NCI-H510A (cell line): Measurements from ENCODE around the gene ZNF273.
"Not testable (repeated sequence)": the region's sequence is repeated elsewhere in the genome, so short reads cannot be mapped to it uniquely, and the experiment has no call there.

Experiments used
- DNase-seq: peaks from one replicate; lab custom pipeline; 2025; lab: John Stamatoyannopoulos, UW

Gene ZNF273

GRCh38 chr7:64888901-64889685 lies 14.0 kb upstream of the ZNF273 start:
- DNase-seq = no peak

GRCh38 chr7:64889686-64890162 lies 13.3 kb upstream of the ZNF273 start:
- DNase-seq = no peak

DNA sequence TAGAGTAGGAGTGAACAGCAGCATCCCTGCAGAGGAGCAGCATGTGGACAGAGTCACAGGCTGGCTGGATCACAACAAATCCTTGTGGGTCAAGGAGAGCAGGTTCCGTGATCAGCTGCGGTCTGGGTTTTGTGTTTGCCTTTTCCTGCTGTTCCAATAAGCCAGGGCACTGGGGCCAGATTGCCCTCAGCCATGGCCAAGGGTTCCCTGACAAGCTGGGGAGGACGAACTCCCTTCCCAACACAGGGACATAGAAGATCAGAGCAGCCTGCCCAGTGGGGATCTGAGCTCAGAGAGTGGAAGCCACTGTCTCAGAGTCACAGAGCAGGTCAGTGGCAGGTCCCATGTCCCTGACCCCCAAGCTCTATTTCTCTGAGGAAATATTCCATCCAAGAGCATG lies 12.8 kb upstream of the ZNF273 start:
- DNase-seq = not testable (repeated sequence)

DNA sequence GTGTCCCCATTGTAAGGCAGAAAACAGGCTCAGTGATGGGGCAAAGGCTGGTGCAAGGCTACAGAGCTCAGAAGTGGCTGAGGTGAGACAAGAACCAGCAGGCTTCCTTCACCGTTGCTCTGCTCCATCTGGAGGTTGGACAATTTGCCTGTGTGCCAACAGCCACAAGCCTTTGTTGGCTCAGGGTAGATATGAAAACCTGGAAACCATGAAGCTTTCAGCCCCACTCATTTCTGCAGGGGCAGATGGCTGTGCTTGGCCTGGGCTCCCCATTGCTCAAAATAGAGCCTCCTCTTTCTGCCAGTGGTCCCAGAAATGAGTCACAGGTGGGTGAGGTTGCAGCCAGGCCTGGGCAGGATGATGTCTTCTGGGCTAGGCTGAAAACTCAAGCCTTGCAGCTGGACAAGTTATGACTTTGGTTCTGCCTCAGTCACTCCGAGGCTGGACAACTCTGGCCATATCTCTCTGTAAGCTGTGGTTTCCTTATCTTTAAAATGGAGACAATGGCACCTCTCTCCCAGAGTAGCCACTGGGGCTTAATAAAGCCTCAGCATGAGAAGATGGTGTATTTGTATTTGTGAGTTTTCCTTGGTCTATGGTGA lies 12.2 kb upstream of the ZNF273 start:
- DNase-seq = no peak

GRCh38 chr7:64891363-64892081 lies 11.6 kb upstream of the ZNF273 start:
- not testable (repeated sequence) for DNase-seq

DNA sequence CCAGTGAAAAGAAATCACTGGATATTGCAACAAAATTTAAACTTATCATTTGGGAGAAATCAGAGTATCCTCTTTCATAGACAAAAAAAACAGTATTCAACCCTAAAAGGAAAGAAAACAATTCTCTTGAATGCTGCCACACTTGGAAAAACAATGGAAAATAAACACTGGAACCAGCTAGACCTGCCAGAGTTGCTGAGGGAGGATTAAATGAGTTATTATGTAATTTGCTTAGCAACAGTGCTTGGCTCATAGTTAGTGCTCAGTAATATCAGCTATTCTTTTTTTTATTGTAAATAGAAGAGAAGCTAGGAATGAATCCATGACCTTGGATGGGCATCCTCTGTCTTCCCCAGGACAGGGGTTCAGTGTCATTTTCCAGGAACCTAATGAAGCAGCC lies 11.0 kb upstream of the ZNF273 start:
- no peak for DNase-seq

DNA sequence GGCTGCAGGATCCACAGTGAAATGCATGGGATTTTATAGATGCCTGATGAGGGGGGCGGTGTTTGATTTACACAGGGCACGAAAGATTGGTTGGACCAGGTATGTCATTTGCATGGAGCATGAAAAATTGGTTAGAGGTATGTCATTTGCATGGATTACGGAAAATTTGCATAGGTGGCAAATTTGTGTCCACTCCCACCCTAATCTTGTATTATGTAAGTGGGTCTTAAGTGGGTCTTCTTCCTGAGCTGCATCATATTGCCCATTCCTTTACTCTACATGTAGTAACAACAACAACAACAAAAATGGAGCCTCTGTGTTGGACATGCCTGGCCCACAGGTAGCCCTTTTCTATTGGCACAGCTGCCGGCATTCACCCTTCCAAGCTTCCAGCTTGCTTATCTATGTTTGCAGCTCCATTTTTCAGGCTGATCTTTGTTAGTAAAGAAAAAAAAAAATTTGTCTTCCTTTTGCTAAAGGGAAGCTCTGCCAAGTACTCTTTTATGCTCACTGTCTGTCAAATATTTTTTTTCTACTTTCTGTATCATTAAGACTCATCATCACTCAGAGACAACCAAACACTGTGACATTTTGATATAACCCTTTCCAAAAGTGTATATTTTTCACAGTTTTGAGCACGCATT lies 10.3 kb upstream of the ZNF273 start:
- DNase-seq = no peak

DNA sequence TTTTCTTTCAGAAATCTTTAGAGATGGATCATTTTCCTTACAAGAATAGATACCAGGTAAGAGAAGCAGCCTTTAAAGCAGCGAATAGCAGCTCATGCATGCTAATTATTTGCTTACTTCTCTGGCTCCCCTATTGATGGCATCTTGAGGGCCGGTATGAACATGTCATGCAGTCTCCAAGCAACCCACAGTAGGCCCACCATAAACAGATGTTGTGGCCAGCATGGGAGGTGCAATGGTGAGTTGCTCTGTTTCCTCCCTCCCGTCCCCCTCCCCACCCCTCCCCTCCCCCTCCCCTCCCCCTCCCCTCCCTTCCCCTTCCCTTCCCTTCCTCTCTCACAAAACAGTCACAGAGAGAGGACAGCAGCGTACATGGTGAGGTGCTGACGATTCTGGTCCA lies 9.7 kb upstream of the ZNF273 start:
- no peak for DNase-seq

DNA sequence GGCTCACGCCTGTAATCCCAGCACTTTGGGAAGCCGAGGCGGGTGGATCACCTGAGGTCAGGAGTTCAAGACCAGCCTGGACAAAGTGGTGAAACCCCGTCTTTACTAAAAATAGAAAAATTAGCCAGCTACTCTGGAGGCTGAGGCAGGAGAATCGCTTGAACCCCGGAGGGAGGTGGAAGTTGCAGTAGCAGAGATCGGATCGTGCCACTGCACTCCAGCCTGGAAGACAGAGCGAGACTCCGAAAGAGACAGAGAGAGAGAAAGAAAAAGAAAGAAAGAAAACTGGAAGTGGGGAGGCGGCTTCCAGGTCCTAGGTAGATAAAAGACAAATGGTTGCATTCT lies 640 bp upstream of the ZNF273 start:
- DNase-seq = not testable (repeated sequence)

DNA sequence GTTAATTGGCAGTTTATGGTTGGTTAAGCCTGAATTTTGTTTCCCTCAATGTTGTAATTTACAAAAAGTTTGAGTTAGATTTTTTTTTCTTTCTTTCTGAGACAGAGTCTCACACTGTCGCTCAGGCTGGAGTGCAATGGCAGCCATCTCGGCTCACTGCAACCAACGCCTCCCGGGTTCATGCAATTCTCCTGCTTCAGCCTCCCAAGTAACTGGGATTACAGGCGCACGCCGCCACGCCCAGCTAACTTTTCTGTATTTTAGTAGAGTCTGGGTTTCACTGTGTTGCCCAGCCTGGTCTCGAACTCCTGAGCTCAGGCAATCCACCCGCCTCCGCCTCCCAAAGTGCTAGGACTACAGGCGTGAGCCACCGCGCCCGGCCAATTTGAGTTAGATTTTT lies 935 bp downstream of the ZNF273 start:
- no peak for DNase-seq

- DNase-seq = no peak
These were observed 2.1 kb downstream of the ZNF273 start for GRCh38 chr7:64905133-64905532.

- DNase-seq = no peak
These were observed 2.5 kb downstream of the ZNF273 start for GRCh38 chr7:64905547-64905946.

DNA sequence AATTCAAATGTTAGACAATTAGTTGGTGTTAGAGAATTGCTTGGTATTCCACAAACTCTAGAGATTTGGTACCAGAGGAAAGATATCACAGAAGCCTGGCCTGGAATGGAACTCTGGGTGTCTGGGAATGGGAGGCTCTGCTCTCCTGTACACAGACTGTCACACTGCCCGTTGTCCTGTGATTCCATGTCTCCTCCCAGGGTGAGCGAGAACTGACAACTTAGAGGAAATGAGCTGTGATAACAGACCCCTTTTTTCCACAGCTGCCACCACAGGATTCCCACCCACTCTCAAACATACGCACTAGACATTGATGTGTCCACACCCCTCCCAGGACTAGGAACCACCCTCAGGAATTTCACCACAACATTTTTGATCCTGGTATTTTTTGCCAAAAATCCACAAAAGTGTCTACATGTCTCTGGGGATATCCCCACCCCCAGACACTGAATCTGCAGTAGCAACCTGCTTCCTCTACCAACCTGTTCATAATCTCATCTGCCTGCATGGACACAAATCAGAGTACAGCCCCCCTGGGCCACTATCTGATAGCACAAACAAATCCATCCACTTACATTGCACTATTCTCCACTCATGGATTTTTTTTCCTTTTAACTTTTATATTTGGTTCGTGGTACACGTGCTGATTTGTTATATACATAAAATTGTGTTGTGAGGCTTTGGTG lies 4.7 kb downstream of the ZNF273 start:
- DNase-seq = no peak

DNA sequence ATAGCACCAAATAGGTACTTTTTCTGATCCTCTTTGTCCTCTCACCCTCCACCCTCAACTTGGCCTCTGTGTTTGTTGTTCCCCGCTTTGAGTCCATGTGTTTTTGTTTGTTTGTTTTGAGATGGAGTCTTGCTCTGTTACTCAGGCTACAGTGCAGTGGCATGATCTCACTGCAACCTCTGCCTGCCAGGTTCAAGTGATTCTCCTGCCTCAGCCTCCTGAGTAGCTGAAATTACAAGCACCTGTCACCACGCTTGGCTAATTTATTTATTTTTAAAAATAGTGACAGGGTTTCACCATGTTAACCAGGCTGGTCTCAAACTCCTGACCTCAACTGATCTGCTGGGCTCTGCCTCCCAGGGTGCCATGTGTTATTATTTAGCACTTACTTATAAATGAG lies 5.3 kb downstream of the ZNF273 start:
- no peak for DNase-seq

DNA sequence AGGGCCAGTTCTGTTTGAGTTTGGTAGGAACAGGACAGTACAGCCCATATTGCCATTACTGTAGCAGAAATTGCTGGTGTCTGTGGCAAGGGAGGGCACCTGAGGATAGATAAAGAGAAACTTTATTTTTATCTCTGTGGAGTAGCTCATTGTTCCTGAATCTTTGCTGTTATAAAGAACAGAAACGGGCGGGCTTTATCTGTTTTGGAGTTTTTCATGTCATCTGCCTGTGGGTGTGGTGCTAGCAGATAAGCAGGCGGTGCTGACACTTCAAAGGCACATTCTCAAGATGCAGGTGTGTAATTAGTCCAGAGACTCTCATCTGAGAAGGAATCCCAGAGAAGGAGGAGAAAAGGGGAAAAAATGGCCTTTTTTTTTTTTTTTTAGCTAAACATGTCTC lies 11.5 kb downstream of the ZNF273 start:
- no peak for DNase-seq

GRCh38 chr7:64915301-64915700 lies 12.2 kb downstream of the ZNF273 start:
- DNase-seq = not testable (repeated sequence)

DNA sequence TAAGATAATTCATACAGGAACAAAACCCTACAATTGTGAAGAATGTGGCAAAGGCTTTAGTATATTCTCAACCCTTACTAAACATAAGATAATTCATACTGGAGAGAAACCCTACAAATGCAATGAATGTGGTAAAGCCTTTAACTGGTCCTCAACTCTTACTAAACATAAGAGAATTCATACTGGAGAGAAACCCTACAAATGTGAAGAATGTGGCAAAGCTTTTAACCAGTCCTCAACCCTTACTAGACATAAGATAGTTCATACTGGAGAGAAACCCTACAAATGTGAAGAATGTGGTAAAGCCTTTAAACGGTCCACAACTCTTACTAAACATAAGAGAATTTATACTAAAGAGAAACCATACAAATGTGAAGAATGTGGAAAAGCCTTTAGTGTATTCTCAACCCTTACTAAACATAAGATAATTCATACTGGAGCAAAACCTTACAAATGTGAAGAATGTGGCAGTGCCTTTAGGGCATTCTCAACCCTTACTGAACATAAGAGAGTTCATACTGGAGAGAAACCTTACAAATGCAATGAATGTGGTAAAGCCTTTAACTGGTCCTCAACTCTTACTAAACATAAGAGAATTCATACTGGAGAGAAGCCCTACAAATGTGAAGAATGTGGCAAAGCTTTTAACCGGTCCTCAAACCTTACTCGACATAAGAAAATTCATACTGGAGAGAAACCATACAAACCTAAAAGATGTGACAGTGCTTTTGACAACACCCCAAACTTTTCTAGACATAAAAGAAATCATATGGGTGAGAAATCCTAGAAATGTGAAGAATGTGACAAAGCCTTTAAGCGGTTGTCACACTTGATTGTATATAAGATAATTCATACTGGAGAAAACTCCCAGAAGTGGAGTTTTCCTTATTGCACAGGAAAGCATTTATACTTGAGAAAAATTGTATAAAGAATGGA lies 25.4 kb downstream of the ZNF273 start:
- DNase-seq = not testable (repeated sequence)

GRCh38 chr7:64934478-64934877 lies 31.4 kb downstream of the ZNF273 start:
- no peak for DNase-seq

GRCh38 chr7:64938540-64938939 lies 35.5 kb downstream of the ZNF273 start:
- DNase-seq = no peak

GRCh38 chr7:64940021-64940420 lies 36.9 kb downstream of the ZNF273 start:
- not testable (repeated sequence) for DNase-seq
